Measurements from ENCODE around the gene MRPL39.
A peak's percentile ranks its signal among the peaks of the same experiment; 100 is the strongest.

Gene MRPL39

GRCh38 chr21:25578056-25578961 lies 29.0 kb downstream of the MRPL39 start:
- no peaks in the 10 kb centered on the region for H3K36me3 ChIP-seq (replicated peaks)
- no peak overlapping the region for H3K4me3 ChIP-seq (ENCODE audit: low read depth, low read length)
- no peak overlapping the region for H3K27ac ChIP-seq
- TF ChIP-seq CTCF (IDR thresholded peaks at IDR 0.05; ENCODE audit: low read depth, low read length, missing control alignments): no peak
- no peaks in the 10 kb centered on the region for H3K27me3 ChIP-seq (replicated peaks)
- in situ Hi-C loops (cut with HindIII; ENCODE audit: low pct_ligation_motif_present, low sequenced_read_pairs): no loop called here
- no peak for DNase-seq

GRCh38 chr21:25577424-25578055 lies 29.7 kb downstream of the MRPL39 start:
- in situ Hi-C loops (cut with HindIII; ENCODE audit: low pct_ligation_motif_present, low sequenced_read_pairs): no loop called here
- no peak for DNase-seq
- no peak overlapping the region for H3K4me3 ChIP-seq (ENCODE audit: low read depth, low read length)
- no peaks in the 10 kb centered on the region for H3K36me3 ChIP-seq (replicated peaks)
- H3K27me3 ChIP-seq (replicated peaks): no peaks in the 10 kb centered on the region
- TF ChIP-seq CTCF (IDR thresholded peaks at IDR 0.05; ENCODE audit: low read depth, low read length, missing control alignments): no peak
- no peak overlapping the region for H3K27ac ChIP-seq

- in situ Hi-C loops (cut with HindIII; ENCODE audit: low pct_ligation_motif_present, low sequenced_read_pairs): no loop called here
- no peaks in the 10 kb centered on the region for H3K27me3 ChIP-seq (replicated peaks)
- no peak overlapping the region for H3K4me3 ChIP-seq (ENCODE audit: low read depth, low read length)
- no peaks in the 10 kb centered on the region for H3K36me3 ChIP-seq (replicated peaks)
- no peak for TF ChIP-seq CTCF (IDR thresholded peaks at IDR 0.05; ENCODE audit: low read depth, low read length, missing control alignments)
- DNase-seq: peak; percentile 98
- H3K27ac ChIP-seq: peak overlapping the region; percentile 94
Observed at GRCh38 chr21:25573409-25574206, 33.7 kb downstream of the MRPL39 start.

GRCh38 chr21:25572861-25573310 lies 34.4 kb downstream of the MRPL39 start:
- DNase-seq: no peak
- H3K4me3 ChIP-seq (ENCODE audit: low read depth, low read length): no peak overlapping the region
- peak overlapping the region; percentile 94 for H3K27ac ChIP-seq
- H3K36me3 ChIP-seq (replicated peaks): no peaks in the 10 kb centered on the region
- in situ Hi-C loops (cut with HindIII; ENCODE audit: low pct_ligation_motif_present, low sequenced_read_pairs): no loop called here
- no peak for TF ChIP-seq CTCF (IDR thresholded peaks at IDR 0.05; ENCODE audit: low read depth, low read length, missing control alignments)
- no peaks in the 10 kb centered on the region for H3K27me3 ChIP-seq (replicated peaks)

- Histone ChIP-seq H3K27me3 (replicated peaks) (no peaks in the 10 kb centered on the region), H3K27ac (no peak overlapping the region), H3K36me3 (replicated peaks) (no peaks in the 10 kb centered on the region), H3K4me3 (ENCODE audit: low read depth, low read length) (no peak overlapping the region)
- no peak for DNase-seq
- in situ Hi-C loops (cut with HindIII; ENCODE audit: low pct_ligation_motif_present, low sequenced_read_pairs): no loop called here
- no peak for TF ChIP-seq CTCF (IDR thresholded peaks at IDR 0.05; ENCODE audit: low read depth, low read length, missing control alignments)
Observed at GRCh38 chr21:25571726-25572121, 35.6 kb downstream of the MRPL39 start.
